ENCODE measurements around the gene PSMG4. TPM values are rescaled to one million over a fixed set of nuclear protein-coding genes. Genes with fewer than 3 reads are reported as not detected.

The PSMG4 gene
- total and polyA plus RNA-seq, 9 of the 15 experiments (the other 6 are each of a cell fraction or from before 2014, with no cell fraction given) = 12.9 to 185 (median 52.0) TPM

GRCh38 chr6:3308106-3308505, 49.4 kb downstream of the PSMG4 start:
- Histone ChIP-seq H3K4me2 (ENCODE audit: insufficient read depth, low read length) (no peak overlapping the region), H3K27ac (ENCODE audit: extremely low read depth, low read depth, low read length) (no peak overlapping the region), H3K9me1 (ENCODE audit: control insufficient read depth, insufficient read depth, low read length) (no peaks in the 10 kb centered on the region), H3K79me2 (ENCODE audit: control insufficient read depth, insufficient read depth, low read length) (no peaks in the 10 kb centered on the region), H3K36me3 (ENCODE audit: control insufficient read depth, insufficient read depth, low read length) (no peaks in the 10 kb centered on the region), H3K9me3 (replicated peaks; ENCODE audit: control insufficient read depth, insufficient read depth, low read depth, low read length) (0 out of 2 replicates have a peak, but pooled peaks cover 5% of the 10 kb centered on the region), H2AFZ (ENCODE audit: low read depth, low read length) (no peak overlapping the region), H3K4me1 (replicated peaks in 1 of 2; ENCODE audit: control insufficient read depth in 2 of 2, insufficient read depth in 2 of 2, low read length in 2 of 2) (peaks cover 0 to 7% of the 10 kb centered on the region in 2 experiments; a peak in 2 of 5 replicates), H3K27me3 (ENCODE audit: control insufficient read depth in 2 of 2, insufficient read depth in 2 of 2, low read length in 2 of 2) (no peaks in the 10 kb centered on the region), H3K9ac (ENCODE audit: insufficient read depth in 1 of 2, low read depth in 2 of 2, low read length in 2 of 2) (no peak overlapping the region), H4K20me1 (replicated peaks; ENCODE audit: control insufficient read depth, insufficient read depth, low read length) (no peaks in the 10 kb centered on the region), H3K4me3 (no peak overlapping the region)
- CTCF ChIA-PET (ENCODE audit: low intra/inter-chr PET ratio) = interaction anchor here (0.7 kb wide), 1 partner anchor 16 kb away, joined by 3 read pairs; no protein-coding TSS in a partner anchor
- no peak for FAIRE-seq
- BruUV-seq (replicated peaks) = no TSS peak
- in situ Hi-C loops (cut with MboI) = no loop called here
- intact Hi-C loops (cut with micrococcal nuclease) = no loop called here
- no peak for DNase-seq (ENCODE audit: extremely low read depth in 1 of 4, low spot score in 3 of 4)
- POLR2A ChIA-PET = interaction anchor here (0.9 kb wide), 1 partner anchor 16 kb away, joined by 3 read pairs; no protein-coding TSS in a partner anchor
- 77% methylated on average over 10 of the region's 10 CpGs for WGBS (ENCODE audit: insufficient coverage, low coverage, missing lambda C conversion rate)
- ATAC-seq = no peak
- TF ChIP-seq TEAD4 (IDR thresholded peaks at IDR 0.05; ENCODE audit: low read length) (no peak), TEAD4 (CRISPR knock-in tag; IDR thresholded peaks at IDR 0.05; ENCODE audit: borderline replicate concordance) (no peak), ARID3A (IDR thresholded peaks at IDR 0.05; ENCODE audit: borderline replicate concordance, low read depth, low read length) (no peak), ZBTB26 (CRISPR knock-in tag; IDR thresholded peaks at IDR 0.05) (no peak), TARDBP (IDR thresholded peaks at IDR 0.05) (no peak), RREB1 (CRISPR knock-in tag; IDR thresholded peaks at IDR 0.05) (no peak), NBN (IDR thresholded peaks at IDR 0.05; ENCODE audit: low read depth) (no peak), DIDO1 (tag; IDR thresholded peaks at IDR 0.05; ENCODE audit: low read depth) (no peak), NELFE (IDR thresholded peaks at IDR 0.05; ENCODE audit: insufficient read depth, insufficient read length) (no peak), SREBF2 (CRISPR knock-in tag; IDR thresholded peaks at IDR 0.05) (no peak), ZNF12 (CRISPR knock-in tag; IDR thresholded peaks at IDR 0.05) (no peak), HINFP (tag; conservative IDR thresholded peaks at IDR 0.05; ENCODE audit: low read depth) (no peak), RCOR1 (IDR thresholded peaks at IDR 0.05; ENCODE audit: borderline replicate concordance in 1 of 2, low read depth in 2 of 2, low read length in 2 of 2) (no peak)
